IPS-18a (cell line): ENCODE data around the gene CIAO2B.

ENCODE experiments used
- H3K27ac ChIP-seq: one replicate; pipeline ENCODE4 v1.5.1; 2013; ENCODE audit warnings: low read length
- H3K27me3 ChIP-seq: one replicate; pipeline ENCODE4 v1.6.1; 2013; ENCODE audit warnings: mild to moderate bottlenecking, low read length; ENCODE audit not compliant: control insufficient read depth, insufficient read depth
- H3K36me3 ChIP-seq: one replicate; pipeline ENCODE4 v1.6.1; 2013; ENCODE audit warnings: low read depth, low read length; ENCODE audit not compliant: control insufficient read depth
- H3K4me1 ChIP-seq: one replicate; pipeline ENCODE4 v1.6.1; 2013; ENCODE audit warnings: low read depth, low read length; ENCODE audit not compliant: control insufficient read depth
- H3K4me3 ChIP-seq: one replicate; pipeline ENCODE4 v1.5.1; 2013; ENCODE audit warnings: low read length
- H3K9ac ChIP-seq: one replicate; pipeline ENCODE4 v1.6.1; 2013; ENCODE audit warnings: mild to moderate bottlenecking, low read length, moderate library complexity
- H3K9me3 ChIP-seq: one replicate; pipeline ENCODE4 v1.6.1; 2013; ENCODE audit warnings: low read depth, low read length; ENCODE audit not compliant: control insufficient read depth

Gene CIAO2B

DNA sequence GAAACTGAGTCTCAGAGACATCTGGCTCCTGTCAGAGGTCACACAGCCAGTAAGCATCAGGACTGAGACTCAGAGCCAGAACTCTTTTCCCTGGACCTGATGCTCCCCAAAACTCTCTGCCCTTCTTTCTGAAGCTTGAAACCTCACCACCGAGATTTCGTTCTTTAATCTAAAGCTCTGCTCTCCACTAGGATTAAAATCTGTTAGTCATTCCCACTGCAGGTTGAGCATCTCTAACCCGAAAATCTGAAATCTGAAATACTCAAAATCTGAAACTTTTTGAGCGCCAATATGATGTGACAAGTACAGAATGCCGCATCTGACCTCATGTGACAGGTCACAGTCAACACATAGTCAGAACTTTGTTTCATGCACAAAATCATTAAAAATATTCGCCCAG is 17.7 kb downstream of the CIAO2B start:
- Histone ChIP-seq H3K27ac (no peak overlapping the region), H3K36me3 (no peaks in the 10 kb centered on the region), H3K27me3 (no peaks in the 10 kb centered on the region), H3K4me3 (no peak overlapping the region), H3K9me3 (no peaks in the 10 kb centered on the region), H3K4me1 (no peaks in the 10 kb centered on the region), H3K9ac (no peak overlapping the region)

DNA sequence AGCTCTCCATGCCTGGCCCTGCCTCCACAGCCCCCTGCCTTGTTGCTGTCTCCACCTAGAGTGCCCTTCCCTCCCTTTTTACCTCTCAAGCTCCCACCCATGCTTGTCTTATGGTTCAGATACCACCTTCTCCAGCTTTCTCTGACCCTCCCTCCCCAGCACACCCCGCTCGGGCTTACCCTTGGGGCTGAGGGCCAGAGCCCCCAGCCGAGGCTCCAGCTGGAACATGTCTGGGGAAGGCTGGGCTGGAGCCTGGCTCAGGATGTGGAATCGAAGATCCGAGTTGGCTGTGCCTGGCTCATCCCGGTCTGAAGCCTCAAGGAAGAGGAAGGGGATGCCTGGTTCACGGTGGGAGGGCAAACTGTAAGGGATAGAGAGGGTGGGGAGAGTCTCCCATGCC is 19.2 kb downstream of the CIAO2B start:
- H3K9me3 ChIP-seq, result no peaks in the 10 kb centered on the region
- H3K36me3 ChIP-seq, result no peaks in the 10 kb centered on the region
- H3K27me3 ChIP-seq, result no peaks in the 10 kb centered on the region
- H3K4me3 ChIP-seq, result no peak overlapping the region
- H3K4me1 ChIP-seq, result no peaks in the 10 kb centered on the region
- no peak overlapping the region for H3K27ac ChIP-seq
- no peak overlapping the region for H3K9ac ChIP-seq

DNA sequence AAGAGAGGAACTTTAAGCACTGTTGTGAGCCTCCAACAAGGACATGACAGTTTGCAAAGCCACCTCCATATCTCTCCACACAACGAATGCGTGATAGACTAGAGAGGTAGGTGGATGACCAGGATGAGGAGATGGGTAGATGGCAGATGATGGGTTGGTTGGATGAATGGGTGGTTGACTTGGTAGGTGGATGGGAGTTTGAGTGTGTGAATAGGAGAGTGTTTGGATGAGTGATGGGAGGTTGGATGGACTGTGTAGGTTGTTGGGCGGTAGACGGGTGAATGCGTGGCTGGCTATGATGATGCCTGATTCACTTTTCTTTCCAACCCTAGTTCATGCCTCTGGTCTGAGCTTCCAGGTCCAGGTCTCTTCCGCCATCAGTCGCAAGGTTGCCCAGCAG is 19.7 kb downstream of the CIAO2B start:
- no peak overlapping the region for H3K9ac ChIP-seq
- H3K9me3 ChIP-seq, result no peaks in the 10 kb centered on the region
- H3K36me3 ChIP-seq, result no peaks in the 10 kb centered on the region
- no peaks in the 10 kb centered on the region for H3K27me3 ChIP-seq
- no peaks in the 10 kb centered on the region for H3K4me1 ChIP-seq
- no peak overlapping the region for H3K4me3 ChIP-seq
- no peak overlapping the region for H3K27ac ChIP-seq

DNA sequence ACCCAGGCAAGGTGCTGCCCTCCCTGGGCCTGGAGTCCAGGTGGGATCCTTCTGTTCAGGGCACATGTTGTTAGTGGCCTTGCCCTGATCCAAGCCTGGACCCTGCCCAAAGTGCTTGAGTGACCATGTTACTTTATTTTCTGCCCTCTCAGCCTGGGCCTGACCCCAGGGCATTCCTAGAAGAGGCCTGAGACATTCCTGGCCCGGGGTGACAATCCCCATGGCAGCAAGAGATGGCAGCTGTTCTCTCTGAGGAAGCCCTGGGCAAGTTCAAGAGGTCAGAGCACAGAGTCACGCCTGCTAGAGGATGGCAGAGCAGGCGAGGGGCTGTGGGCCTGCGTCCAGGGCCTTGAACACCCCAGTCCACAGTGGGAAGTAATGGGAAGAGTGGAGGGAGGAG is 20.5 kb downstream of the CIAO2B start:
- H3K9me3 ChIP-seq, result no peaks in the 10 kb centered on the region
- H3K27ac ChIP-seq, result no peak overlapping the region
- no peaks in the 10 kb centered on the region for H3K4me1 ChIP-seq
- H3K27me3 ChIP-seq, result no peaks in the 10 kb centered on the region
- no peaks in the 10 kb centered on the region for H3K36me3 ChIP-seq
- no peak overlapping the region for H3K9ac ChIP-seq
- no peak overlapping the region for H3K4me3 ChIP-seq

DNA sequence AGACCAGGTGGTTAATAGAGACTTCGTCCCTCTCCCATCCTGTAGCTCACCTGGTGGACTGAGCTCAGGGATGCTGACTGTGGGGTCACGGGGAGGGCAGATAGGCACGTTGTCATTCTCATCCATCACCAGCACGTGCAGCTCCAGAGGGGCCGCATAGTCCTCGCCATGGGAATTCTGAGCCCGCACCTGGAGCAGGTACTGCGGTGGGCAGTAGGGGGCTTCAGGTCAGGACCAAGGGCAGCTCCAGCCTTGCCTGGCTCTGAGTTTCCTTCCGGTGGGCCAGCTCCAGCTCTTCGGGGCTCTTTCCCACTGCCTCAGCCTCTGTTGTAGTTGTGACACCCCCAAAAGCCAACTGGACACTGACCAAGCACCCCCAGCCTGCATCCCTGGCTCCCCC is 21.1 kb downstream of the CIAO2B start:
- H3K4me3 ChIP-seq, result no peak overlapping the region
- no peaks in the 10 kb centered on the region for H3K27me3 ChIP-seq
- no peak overlapping the region for H3K9ac ChIP-seq
- no peaks in the 10 kb centered on the region for H3K36me3 ChIP-seq
- H3K9me3 ChIP-seq, result no peaks in the 10 kb centered on the region
- no peak overlapping the region for H3K27ac ChIP-seq
- H3K4me1 ChIP-seq, result no peaks in the 10 kb centered on the region

DNA sequence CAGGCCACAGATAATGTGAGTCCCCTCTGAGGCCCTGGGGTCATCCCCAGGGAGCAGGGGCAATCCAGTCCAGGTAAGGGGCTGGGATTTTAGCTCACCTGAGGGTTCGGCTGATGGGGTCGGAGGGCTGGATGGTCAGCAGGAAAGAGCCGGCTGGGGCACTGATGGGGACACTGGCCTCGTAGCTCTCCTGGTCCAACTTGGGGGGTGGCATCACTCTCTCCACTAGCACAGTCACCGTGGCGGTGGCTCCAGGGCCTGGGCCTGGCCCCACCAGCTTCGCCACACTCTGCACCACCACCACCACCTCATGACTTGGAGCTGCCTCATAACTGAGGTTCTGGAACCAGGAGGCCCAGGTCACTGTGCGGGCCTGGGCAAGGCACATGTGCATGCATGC is 22.4 kb downstream of the CIAO2B start:
- Histone ChIP-seq H3K4me1 (no peaks in the 10 kb centered on the region), H3K27me3 (no peaks in the 10 kb centered on the region), H3K9me3 (no peaks in the 10 kb centered on the region), H3K4me3 (no peak overlapping the region), H3K36me3 (no peaks in the 10 kb centered on the region), H3K9ac (no peak overlapping the region), H3K27ac (no peak overlapping the region)

DNA sequence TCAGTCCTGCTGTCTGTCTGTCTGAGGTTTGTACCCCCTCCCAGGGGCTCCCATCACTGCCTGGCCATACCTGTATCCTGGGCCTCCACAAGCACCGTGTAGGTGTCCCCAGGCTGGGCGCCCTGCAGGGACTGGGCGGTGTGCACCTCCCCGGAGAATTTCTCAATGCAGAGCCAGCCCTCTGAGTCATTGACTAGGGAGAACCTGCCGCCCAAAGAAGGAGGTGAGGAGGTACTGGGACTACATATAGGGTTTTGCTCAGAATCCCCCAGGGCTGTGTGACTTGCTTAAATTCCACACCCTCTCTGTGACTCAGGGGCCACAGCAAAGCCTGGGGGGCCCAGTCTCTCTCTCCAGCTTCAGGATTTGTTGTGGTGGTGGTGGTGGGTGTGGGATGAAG is 23.1 kb downstream of the CIAO2B start:
- Histone ChIP-seq H3K9me3 (no peaks in the 10 kb centered on the region), H3K4me1 (no peaks in the 10 kb centered on the region), H3K27ac (no peak overlapping the region), H3K9ac (no peak overlapping the region), H3K27me3 (no peaks in the 10 kb centered on the region), H3K4me3 (no peak overlapping the region), H3K36me3 (no peaks in the 10 kb centered on the region)

DNA sequence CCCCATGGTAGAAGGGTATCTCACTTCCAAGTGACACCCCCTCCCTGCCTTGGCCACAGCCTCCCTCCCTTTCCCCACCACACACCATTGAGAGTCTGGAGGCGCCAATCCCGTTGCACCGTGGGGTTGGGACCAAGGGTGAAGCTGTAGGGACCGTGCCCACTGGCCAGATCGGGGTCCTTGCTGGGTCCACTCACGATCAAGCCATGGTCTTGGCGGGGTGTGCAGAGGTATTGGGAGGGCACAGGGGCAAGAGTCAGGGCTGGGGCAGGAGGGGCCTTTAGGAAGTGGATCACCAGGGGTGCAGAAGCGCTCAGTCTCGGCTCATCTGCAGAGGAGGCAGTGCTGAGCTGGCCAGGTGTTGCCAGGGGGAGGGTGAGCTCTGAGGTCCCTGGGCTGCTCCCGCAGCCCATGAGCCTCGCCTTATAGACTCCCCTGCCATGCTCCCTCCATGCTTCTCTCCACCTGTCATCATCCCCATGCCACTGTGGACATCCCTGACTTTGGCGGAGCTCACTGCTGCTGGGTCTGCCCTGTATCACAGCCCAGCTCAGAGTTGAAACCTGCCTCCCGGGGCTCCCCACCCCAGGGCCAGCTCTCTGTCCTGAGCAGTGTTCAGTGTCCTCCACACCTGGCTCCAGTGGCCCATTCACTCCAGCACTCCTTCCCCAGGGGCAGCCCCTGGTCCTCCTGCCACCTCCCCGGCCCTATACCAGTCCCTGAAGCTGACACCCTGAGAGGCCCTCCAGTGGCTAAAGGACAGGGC is 23.8 kb downstream of the CIAO2B start:
- no peaks in the 10 kb centered on the region for H3K4me1 ChIP-seq
- H3K27ac ChIP-seq, result no peak overlapping the region
- no peaks in the 10 kb centered on the region for H3K27me3 ChIP-seq
- H3K9me3 ChIP-seq, result no peaks in the 10 kb centered on the region
- H3K36me3 ChIP-seq, result no peaks in the 10 kb centered on the region
- H3K9ac ChIP-seq, result no peak overlapping the region
- H3K4me3 ChIP-seq, result no peak overlapping the region

DNA sequence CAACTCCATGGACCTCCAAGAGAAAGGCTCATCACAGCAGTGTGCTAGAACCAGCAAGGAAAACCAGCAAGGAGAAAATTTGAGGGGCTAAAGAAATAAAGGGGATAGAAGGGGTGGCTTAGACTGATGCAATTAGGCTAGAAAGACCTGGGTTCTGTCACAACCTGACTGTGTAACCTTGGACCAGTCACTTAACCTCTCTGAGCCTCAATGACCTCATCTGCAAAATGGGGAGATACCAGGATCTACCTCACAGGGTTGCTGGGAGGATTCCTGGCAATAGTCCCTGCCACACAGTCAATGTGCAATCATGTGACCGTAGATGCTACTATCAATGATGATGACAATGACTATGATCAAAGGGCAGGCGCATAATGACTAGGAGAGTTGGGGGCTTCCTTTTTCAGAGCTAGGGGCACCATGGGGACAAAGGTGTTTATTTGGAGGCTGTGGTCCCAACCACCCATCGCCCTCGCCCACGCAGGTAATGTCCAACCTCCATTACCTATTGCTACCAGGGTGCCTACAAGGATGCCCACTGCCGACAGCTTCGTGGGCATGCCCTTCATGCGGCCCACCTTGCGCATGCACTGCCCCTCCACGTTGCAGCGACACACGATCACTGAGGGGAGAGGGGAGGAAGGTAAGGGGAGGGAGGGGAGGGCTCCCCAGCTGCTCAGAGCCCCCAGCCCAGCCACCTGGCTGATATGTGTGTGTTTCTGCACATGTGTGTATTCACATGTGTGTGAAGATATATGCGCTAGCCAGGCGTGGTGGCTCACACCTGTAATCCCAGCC is 25.2 kb downstream of the CIAO2B start:
- Histone ChIP-seq H3K9ac (no peak overlapping the region), H3K27ac (no peak overlapping the region), H3K4me3 (no peak overlapping the region), H3K4me1 (no peaks in the 10 kb centered on the region), H3K36me3 (no peaks in the 10 kb centered on the region), H3K9me3 (no peaks in the 10 kb centered on the region), H3K27me3 (no peaks in the 10 kb centered on the region)

DNA sequence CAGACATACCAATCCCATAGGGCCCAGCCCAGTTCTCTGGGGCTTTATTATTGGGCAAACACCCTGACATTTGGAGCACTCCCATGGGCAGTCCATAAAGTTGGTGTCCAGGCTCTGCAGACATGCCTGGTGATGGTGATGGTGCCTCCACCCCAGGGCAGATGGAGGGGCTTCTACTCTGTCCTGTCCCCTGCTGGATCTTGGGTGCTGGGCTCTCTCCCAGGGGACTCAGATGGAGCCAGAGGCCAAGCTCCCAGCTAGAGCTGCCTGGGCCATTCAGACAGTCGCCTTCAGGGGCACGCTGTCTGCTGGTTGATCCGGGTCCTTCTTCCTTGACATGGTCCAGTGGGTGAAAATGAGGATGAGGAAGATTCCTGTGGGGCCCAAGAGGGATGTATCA is 26.1 kb downstream of the CIAO2B start:
- Histone ChIP-seq H3K4me1 (no peaks in the 10 kb centered on the region), H3K27me3 (no peaks in the 10 kb centered on the region), H3K9ac (no peak overlapping the region), H3K27ac (no peak overlapping the region), H3K4me3 (no peak overlapping the region), H3K9me3 (no peaks in the 10 kb centered on the region), H3K36me3 (no peaks in the 10 kb centered on the region)

DNA sequence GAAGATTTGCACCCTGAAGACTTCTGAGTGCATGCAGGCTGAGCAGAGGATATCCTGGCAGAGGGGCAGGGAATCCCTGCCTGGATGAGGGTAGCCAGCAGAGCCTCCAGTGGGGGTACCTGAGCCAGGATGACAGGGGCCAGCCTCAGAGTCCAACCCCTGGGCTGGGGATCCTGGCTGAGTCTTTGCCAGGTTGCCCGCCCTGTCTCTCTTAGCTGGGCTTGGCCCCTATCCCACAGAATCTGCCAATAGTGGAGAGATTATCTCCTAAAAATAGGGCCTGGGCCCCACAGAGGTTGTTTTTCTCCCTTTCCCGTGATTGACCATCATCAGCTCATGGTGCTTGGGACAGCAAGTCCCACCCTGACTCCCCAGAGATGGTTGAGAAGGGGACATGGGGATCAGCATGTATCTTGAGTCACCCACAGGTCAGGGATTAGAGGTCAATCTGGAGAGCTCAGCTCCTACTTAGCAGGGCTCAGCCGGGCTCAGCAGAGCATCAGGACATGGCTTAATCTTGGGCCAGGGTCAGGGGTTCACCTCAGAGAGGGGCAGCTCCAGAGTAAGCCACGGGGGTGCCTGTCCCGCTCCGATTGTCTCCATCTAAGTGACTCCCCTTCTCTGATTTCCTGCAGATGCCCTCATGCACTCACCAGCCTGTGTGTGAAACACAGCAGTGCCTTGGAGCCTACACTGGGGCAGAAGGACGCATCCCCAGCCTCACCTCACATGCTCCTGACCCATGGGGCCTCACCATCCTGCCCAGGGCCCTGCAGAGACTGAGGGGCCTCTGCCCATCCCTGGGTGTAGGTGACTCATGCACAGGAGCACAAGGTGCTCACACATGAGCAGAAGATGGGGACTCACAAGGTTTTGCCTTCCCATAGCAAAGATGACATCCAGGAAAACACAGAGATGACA is 27.0 kb downstream of the CIAO2B start:
- no peaks in the 10 kb centered on the region for H3K27me3 ChIP-seq

More for the DNA sequence above, 27.0 kb downstream of the CIAO2B start:
- Histone ChIP-seq H3K36me3 (no peaks in the 10 kb centered on the region), H3K27ac (no peak overlapping the region), H3K4me1 (no peaks in the 10 kb centered on the region), H3K9me3 (no peaks in the 10 kb centered on the region), H3K4me3 (no peak overlapping the region), H3K9ac (no peak overlapping the region)
